SKM-1 (cell line): ENCODE results near the gene HOXA4.
A peak's percentile ranks its signal among the peaks of the same experiment; 100 is the strongest.

ENCODE experiments used
- DNase-seq: peaks from one replicate; lab custom pipeline; 2025; ENCODE audit not compliant: unreplicated experiment; lab: John Stamatoyannopoulos, UW

HOXA4 gene

GRCh38 chr7:27130540-27131389 lies at the start of gene HOXA4:
Gene HOXA4 (minus strand): TSS chr7:27130757. CDS start chr7:27130733, 24 bp downstream.
- peak; percentile 45 for DNase-seq

- no peak for DNase-seq
Observed at GRCh38 chr7:27179503-27180430, 49.2 kb upstream of the HOXA4 start.

DNA sequence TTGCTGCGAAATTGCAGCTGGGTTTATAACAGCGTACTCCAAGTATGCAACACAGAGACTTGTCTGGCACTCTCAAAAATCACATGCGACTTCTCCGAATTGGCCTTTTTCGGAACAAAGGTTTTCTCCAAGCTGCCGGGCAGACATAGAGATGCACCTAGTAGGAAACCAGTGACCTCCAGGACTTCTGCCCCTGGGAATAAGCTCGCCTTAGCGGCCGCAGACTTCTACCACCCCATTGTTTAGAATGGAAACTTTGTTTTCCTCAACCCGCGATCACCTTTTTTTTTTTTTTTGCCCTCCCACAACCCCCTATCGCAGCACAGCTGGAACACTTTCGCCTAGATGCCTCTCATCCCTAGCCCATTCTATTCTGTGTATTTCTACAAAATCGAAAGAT lies 48.5 kb upstream of the HOXA4 start:
- no peak for DNase-seq

DNA sequence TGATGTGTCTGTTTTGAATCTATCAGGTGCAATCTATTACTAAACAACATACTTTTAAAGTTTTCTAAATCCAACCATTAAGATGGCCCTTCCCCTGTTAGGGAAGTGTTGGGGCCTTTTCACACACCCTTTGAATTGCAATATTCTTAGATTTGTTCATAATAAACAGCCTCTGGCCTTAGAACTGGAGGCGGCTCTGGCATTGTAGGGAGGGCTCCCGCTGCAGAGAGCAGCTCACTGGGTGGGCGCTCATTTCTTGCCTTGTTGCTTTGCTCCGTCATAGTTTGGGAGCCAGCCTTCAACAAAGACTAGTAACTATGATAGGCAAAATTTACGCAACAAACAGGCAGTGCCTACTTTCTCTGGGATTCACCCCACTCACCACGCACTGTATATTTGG lies 47.8 kb upstream of the HOXA4 start:
- DNase-seq, result no peak

DNA sequence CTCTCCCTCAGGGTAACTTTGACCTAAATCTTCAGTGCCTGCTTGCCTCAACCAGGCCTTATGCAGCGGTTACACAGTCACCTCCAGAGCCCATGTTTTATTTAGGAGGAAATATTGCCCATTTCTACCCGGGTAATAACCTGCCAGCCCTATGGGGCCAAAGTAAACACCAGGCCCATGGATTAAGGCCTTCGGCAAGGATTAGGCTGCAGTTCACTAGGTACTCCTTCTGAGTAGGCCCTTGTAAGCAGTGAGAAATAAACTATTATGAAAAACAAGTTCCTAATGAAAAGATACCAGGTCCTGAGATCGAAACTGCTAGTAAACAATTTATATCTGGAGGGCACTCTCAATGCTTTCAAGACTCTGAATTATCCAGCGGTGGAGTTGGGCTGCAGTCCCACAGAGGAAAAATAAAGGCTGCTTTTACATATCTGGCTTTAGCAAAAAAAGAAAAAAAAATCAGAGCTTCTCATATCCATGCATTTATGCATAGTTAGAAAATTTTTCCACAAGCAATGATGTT lies 47.3 kb upstream of the HOXA4 start:
- DNase-seq, result no peak

DNA sequence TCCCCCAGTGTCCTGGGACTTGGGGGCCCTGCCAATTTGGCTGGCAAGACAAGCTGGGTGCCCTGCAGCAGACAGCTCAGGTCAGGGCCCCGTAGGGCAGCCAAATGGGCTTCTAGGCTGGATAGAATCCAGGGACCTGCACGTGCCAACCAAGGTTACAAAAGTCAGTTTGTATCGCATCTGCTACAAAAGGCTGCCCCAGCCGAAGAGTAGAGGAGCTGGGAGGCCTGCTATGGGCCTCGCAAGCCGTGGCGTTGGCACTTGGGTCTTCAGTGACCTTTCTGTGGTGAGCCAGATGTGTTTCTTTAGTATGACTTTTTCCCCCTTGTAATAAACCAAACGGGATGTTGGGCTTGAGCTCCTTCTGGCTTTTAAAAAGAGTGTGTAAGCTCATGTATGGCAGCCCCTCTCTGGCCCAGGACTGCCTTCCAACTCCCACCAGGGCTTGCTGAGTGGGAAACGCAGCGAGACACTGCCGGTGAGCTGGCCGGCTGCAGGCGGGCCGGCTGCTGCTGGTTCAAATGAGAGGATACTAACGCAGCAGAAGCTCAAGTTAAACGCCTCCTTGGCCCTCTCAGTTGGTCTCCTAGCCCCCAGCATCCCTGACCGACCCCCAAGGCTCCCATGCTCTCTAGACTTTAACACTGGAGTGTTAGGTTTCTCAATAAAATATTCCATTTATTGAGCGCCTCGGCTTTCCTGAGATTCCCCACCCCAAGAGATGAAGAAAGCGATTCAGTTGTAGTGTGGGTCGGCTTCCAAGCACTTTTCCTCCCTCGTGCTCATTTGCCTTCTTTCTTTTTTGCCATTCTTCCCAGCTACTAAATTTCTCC lies 46.6 kb upstream of the HOXA4 start:
- DNase-seq, result no peak

- DNase-seq, result no peak
Observed at GRCh38 chr7:27176524-27176845, 45.9 kb upstream of the HOXA4 start.

- no peak for DNase-seq
Observed at GRCh38 chr7:27175626-27176523, 45.3 kb upstream of the HOXA4 start.

- no peak for DNase-seq
Observed at GRCh38 chr7:27174874-27175625, 44.5 kb upstream of the HOXA4 start.

GRCh38 chr7:27173956-27174873 lies 43.7 kb upstream of the HOXA4 start, which contains the start of gene HOXA10:
Gene HOXA10 (minus strand): TSS chr7:27174320. CDS start chr7:27174306, 14 bp downstream.
- DNase-seq, result no peak

GRCh38 chr7:27173511-27173955 lies 43.0 kb upstream of the HOXA4 start:
- no peak for DNase-seq

DNA sequence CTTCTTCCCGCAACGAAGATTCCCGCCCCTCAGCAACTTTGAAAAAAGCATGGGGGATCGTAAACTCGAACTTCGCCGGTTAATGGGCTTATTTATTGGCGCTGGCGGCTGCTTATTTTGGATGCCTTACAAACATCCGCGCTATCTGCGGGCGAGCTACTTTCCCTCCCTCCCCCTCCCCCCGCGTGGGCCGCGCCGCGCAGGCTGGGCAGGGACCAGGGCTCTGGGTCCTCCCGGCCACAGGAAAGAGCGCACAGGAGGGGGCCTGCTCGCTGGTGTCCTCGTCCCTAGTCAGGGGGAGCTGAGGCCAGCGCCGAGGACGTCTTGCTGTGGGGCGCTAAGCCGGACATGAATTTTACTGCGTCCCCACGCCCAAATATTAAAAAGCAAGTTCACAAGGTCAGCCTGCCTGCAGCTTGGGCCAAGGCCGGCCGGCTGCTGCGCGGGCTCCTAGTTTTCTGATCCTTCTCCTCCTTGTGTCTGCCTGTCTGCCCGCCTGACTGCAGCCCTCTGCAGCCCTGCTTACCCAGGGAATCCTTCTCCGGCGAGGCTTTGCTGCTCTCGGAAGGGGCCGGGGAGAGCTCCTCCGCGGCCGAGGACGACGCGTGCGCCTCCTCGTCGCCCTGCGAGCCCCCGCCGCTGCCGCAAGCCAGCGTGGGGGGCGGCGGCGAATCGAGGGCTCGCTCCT lies 42.4 kb upstream of the HOXA4 start:
- no peak for DNase-seq

DNA sequence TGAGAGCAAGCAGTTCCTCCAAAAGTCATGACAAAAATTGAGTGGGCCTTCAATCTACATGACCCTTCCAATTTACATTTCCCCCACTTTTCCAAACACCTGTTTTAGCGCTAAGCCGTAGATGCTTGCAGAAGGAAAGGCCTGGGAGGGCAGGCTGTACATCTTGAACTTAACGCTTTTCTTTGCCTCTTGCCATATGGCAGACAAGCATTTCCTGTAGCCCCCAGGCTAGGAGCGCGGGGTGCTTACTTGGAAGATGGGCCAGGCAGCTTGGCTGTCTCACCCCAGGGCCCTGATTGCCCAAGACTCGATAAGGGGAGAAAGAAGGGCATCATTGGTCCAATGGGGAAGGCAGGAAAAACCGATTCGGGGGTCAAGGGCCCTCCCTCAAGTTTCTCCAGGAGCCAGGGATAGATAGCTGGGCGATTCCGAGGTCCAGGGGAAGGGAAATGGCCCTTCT lies 41.8 kb upstream of the HOXA4 start:
- no peak for DNase-seq

- no peak for DNase-seq
Observed at GRCh38 chr7:27171637-27172314, 41.2 kb upstream of the HOXA4 start.

DNA sequence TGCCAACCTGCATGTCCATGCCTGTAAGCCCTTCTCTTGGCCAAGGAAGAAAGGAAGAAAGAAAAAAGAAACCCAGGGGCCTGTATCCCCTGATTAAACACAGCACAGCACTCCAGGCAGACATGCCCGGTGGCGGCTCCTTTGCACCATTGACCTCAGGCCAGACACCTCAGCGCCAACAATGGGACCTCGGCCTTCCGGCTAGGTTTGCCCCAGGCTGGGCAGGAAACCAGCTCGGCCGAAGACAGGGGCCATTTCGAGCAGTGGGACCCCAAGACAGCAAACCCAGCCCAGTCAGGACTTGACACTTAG lies 40.7 kb upstream of the HOXA4 start:
- DNase-seq, result no peak

GRCh38 chr7:27170426-27171324 lies 40.1 kb upstream of the HOXA4 start:
- DNase-seq, result no peak
